Ureter (tissue), 1 donor: ENCODE results near the gene KIAA1586. TPM values are rescaled to one million over a fixed set of nuclear protein-coding genes. Genes with fewer than 3 reads are reported as not detected.
"Not testable (repeated sequence)": the region's sequence is repeated elsewhere in the genome, so short reads cannot be mapped to it uniquely, and the experiment has no call there.

Source experiments
- DNase-seq: peaks from one replicate; pipeline ENCODE4 v3.0.0-alpha.2; 2020; ENCODE audit warnings: low spot score
- total RNA-seq: library from RNA; stranded (reverse); gene quantifications from one replicate; pipeline ENCODE4 v1.2.4, GENCODE V29; 2023
- donor health status: DM: yes; HTN: yes; CAD: no.

KIAA1586 gene, protein sequence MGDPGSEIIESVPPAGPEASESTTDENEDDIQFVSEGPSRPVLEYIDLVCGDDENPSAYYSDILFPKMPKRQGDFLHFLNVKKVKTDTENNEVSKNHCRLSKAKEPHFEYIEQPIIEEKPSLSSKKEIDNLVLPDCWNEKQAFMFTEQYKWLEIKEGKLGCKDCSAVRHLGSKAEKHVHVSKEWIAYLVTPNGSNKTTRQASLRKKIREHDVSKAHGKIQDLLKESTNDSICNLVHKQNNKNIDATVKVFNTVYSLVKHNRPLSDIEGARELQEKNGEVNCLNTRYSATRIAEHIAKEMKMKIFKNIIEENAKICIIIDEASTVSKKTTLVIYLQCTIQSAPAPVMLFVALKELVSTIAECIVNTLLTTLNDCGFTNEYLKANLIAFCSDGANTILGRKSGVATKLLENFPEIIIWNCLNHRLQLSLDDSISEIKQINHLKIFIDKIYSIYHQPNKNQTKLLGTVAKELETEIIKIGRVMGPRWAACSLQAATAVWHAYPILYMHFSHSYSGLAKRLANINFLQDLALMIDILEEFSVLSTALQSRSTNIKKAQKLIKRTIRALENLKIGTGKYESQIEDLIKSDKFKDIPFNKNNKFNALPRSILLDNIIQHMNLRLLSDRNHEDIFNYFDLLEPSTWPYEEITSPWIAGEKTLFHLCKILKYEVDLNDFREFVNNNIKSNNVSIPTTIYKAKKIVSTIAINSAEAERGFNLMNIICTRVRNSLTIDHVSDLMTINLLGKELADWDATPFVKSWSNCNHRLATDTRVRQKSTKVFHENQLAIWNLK
- 19.8 TPM for total RNA-seq

- DNase-seq = peak; percentile 90
Observed at GRCh38 chr6:57046332-57047256, at the start of gene KIAA1586. Gene KIAA1586, plus strand, starts transcription at chr6:57046693. Its CDS starts 63 bp downstream, at chr6:57046756.

DNA sequence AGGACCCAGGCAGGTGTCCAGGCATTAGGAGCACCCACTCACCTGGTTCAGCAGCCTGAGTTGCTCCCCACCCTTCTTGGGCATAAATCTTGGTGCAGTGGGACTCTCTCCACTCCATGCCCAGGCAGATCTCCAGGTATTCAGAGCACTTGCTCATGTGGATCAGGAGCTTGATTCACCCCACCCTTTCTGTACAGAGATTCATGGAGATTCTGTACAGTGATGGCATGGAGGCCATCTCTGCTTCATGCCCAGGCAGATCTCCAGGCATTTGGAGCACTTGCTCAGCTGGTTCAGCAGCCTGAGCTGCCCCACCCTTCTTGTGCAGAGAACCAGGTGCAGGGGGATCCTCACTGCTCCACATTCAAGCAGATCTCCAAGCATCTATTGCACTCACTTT is 47.4 kb upstream of the KIAA1586 start:
- no peak for DNase-seq

DNA sequence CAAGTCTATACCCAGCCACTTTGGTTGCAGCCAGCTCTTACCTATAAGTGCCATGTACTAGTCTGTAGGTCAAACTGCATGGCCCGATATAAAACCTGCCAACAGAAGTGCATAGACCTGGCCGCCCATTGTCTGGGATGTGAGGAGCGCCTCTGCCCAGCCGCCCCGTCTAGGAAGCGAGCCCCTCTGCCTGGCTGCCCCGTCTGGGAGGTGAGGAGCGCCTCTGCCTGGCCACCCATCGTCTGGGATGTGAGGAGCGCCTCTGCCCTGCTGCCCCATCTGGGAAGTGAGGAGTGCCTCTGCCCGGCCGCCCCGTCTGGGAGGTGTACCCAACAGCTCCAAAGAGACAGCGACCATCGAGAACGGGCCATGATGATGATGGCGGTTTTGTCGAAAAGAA is 46.7 kb upstream of the KIAA1586 start:
- not testable (repeated sequence) for DNase-seq

- no peak for DNase-seq
Observed at GRCh38 chr6:57002197-57002596, 44.3 kb upstream of the KIAA1586 start.

DNA sequence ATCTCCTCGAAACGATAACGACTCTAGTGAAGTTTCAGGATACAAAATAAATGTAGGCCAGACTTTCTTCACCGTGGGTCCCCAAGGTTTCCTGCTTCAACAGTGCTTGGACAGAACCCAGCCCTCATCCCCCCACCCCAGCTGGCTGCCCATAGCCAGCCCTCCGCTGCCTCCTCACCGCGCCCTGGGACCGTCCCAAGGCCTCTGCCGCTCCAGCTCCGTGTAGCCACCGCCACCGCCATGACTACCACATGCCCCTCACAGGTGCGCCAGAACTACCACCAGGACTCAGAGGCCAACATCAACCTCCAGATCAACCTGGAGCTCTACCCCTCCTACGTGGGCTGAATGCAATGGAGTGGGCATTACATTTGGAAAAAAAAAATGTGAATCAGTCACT is 42.2 kb upstream of the KIAA1586 start:
- DNase-seq = no peak

GRCh38 chr6:57006101-57006500 is 40.4 kb upstream of the KIAA1586 start:
- DNase-seq = no peak

DNA sequence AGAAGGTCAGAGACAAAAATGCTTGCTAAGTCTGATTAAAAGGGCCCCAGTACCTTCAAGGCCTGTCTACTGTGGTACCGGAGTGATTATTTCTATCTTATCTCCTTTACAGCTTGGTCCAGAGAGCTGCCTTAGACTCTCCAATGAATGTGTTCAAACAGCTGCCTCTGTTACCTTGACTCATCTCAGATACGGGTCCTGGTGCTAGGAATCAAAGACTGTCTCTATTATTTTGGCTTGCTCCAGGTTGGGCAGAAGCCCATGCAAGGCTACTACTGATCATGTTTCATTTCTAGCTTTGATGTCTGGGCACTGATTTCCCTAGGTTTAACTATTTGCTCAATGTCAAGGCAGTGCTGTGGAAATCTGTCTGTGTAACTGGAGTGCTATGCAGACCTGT is 38.4 kb upstream of the KIAA1586 start:
- not testable (repeated sequence) for DNase-seq

GRCh38 chr6:57013521-57013926 is 33.0 kb upstream of the KIAA1586 start:
- no peak for DNase-seq

- DNase-seq = no peak
Observed at GRCh38 chr6:57017069-57017468, 29.4 kb upstream of the KIAA1586 start.

- DNase-seq = no peak
Observed at GRCh38 chr6:57017841-57018240, 28.7 kb upstream of the KIAA1586 start.

DNA sequence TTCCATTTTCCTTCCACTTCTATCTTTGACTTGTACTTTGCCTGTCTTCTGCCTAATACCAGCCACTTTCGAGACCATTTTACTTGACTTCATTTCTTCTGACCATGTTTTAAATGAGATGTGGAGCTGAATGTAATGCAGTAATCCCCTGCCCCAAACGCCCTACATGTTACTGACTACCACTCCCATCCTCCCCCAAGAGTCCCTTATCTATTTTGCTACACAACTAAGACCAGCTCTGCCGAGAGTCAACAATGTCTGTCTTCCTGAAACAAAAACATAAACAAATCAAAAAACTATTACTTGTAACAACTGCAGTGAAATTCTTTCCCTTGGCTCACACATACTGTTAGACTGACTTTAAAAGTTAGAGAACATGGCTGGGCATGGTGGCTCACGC is 27.1 kb upstream of the KIAA1586 start:
- no peak for DNase-seq

DNA sequence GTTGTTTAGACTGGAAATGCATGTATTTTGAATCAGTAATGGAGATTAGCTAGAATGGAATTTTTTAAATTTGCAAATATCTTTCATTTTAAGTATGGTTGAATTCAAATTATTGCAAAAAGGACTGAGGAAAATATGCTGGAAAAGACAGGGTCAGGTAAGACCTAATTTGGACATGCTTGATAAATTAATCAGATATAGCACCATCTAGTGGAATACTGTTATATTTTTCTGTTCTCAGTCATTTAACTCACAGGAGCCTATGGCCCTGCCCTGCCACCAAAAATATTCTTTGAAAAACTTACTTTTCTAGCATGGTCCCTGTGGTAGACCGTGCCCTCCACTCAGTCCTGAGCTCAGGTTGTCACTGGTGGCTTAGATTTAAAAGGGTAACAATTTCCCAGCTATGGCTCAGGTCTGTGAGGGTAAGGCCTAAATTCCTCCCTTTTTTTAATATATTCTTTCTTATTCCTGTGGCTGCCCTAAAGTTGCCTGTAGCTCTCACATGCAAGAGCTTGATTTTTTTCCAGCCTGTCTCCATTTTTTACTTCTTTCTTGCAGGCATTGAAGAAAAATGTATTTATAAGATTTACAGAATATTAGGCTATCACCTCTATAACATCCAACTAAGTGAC is 25.3 kb upstream of the KIAA1586 start:
- DNase-seq = no peak

- no peak for DNase-seq
Observed at GRCh38 chr6:57024321-57024720, 22.2 kb upstream of the KIAA1586 start.

GRCh38 chr6:57024775-57025174 is 21.7 kb upstream of the KIAA1586 start:
- DNase-seq = no peak

GRCh38 chr6:57026001-57026400 is 20.5 kb upstream of the KIAA1586 start:
- DNase-seq = no peak

GRCh38 chr6:57027301-57027700 is 19.2 kb upstream of the KIAA1586 start:
- DNase-seq = no peak

GRCh38 chr6:57029213-57029612 is 17.3 kb upstream of the KIAA1586 start:
- peak; percentile 60 for DNase-seq

GRCh38 chr6:57033228-57033627 is 13.3 kb upstream of the KIAA1586 start:
- DNase-seq = no peak

DNA sequence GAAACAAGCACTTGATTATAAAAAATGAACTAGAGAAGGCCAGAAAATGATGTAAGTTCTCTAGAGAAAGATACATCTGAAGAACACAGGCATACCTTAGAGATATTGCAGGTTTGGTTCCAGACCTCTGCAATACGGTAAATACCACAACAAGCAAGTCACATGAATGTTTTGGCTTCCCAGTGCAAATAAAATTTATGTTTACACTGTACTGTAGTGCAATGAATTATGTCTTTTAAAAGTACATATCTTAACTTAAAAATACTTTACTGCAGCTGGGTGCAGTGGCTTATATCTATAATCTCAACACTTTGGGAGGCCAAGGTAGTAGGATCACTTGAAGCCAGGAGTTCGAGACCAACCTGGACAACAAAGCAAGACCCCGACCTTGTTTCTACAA is 10.9 kb upstream of the KIAA1586 start:
- DNase-seq = no peak

GRCh38 chr6:57038906-57039305 is 7.6 kb upstream of the KIAA1586 start:
- no peak for DNase-seq

GRCh38 chr6:57040011-57040410 is 6.5 kb upstream of the KIAA1586 start:
- no peak for DNase-seq
